Activated CD8-positive, alpha-beta memory T cell treated with anti-CD3 and anti-CD28 coated beads for 4 hours (primary cell): ENCODE results near the gene CTF1.
A peak's percentile ranks its signal among the peaks of the same experiment; 100 is the strongest.

Experiments
- DNase-seq, 2 donors: peaks; one replicate each; pipeline ENCODE4 v3.0.0-alpha.2; 2020; ENCODE audit warnings: low read depth in 2 of 2

CTF1 gene

GRCh38 chr16:30907064-30907463, 10.7 kb downstream of the CTF1 start:
- DNase-seq = no peak

GRCh38 chr16:30910427-30911029, 14.1 kb downstream of the CTF1 start:
- no peak for DNase-seq

GRCh38 chr16:30912794-30913412, 16.5 kb downstream of the CTF1 start:
- no peak for DNase-seq

- no peak for DNase-seq
Measured at GRCh38 chr16:30914830-30915229, 18.4 kb downstream of the CTF1 start.

- no peak for DNase-seq
Measured at GRCh38 chr16:30918614-30919013, 22.2 kb downstream of the CTF1 start.

- DNase-seq = no peak
Measured at GRCh38 chr16:30920891-30921290, 24.5 kb downstream of the CTF1 start.

GRCh38 chr16:30921459-30921747, 25.0 kb downstream of the CTF1 start:
- no peak for DNase-seq

- peak; percentile 79 for DNase-seq
Measured at GRCh38 chr16:30921748-30922419, 25.5 kb downstream of the CTF1 start.

GRCh38 chr16:30922420-30922959, 26.1 kb downstream of the CTF1 start:
- DNase-seq = peak; percentile 99 to 100

GRCh38 chr16:30922960-30923535, 26.6 kb downstream of the CTF1 start:
- DNase-seq = peak; percentile 89 to 93

- no peak for DNase-seq
Measured at GRCh38 chr16:30923554-30924075, 27.2 kb downstream of the CTF1 start, which contains the start of gene FBXL19. FBXL19 (plus strand) TSS chr16:30923572; CDS start chr16:30925755, 2,183 bp downstream.

- DNase-seq = no peak
Measured at GRCh38 chr16:30924076-30924912, 27.9 kb downstream of the CTF1 start.

- no peak for DNase-seq
Measured at GRCh38 chr16:30924913-30925631, 28.7 kb downstream of the CTF1 start.

GRCh38 chr16:30925632-30925987, 29.2 kb downstream of the CTF1 start:
- no peak for DNase-seq

- DNase-seq = no peak
Measured at GRCh38 chr16:30925995-30926811, 29.8 kb downstream of the CTF1 start.

- DNase-seq = no peak
Measured at GRCh38 chr16:30926937-30927788, 30.7 kb downstream of the CTF1 start.

- no peak for DNase-seq
Measured at GRCh38 chr16:30927789-30928378, 31.5 kb downstream of the CTF1 start.

- no peak for DNase-seq
Measured at GRCh38 chr16:30928390-30928789, 32.0 kb downstream of the CTF1 start.

GRCh38 chr16:30929167-30929566, 32.8 kb downstream of the CTF1 start:
- no peak for DNase-seq
